ENCODE measurements around the gene NPAP1.
"Not testable (repeated sequence)": the region's sequence is repeated elsewhere in the genome, so short reads cannot be mapped to it uniquely, and the experiment has no call there.

The NPAP1 gene

DNA sequence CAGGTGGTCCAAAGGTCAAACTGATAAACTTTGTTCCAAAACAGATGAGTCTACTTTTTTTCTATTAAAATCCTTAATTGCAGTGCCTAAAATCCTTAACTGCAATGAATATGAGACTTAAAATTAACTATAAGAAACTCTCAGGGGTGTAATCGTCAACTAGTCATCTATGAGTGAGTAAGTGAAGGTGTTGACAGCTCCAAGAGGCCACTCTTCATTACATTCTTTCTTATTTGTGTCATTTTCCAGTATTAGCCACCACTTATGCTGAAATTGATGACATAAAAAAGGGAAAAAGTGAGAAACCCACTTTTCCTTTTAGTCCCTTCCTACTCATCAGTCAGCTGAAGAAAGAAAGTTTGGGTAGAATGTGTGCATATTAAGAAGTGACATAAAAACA, 12.6 kb upstream of the NPAP1 start:
- no peak for DNase-seq (ENCODE audit: low read depth, low spot score)
- H3K4me3 ChIP-seq (ENCODE audit: low read depth, low read length): no peak overlapping the region
- TF ChIP-seq, protein P1, sequence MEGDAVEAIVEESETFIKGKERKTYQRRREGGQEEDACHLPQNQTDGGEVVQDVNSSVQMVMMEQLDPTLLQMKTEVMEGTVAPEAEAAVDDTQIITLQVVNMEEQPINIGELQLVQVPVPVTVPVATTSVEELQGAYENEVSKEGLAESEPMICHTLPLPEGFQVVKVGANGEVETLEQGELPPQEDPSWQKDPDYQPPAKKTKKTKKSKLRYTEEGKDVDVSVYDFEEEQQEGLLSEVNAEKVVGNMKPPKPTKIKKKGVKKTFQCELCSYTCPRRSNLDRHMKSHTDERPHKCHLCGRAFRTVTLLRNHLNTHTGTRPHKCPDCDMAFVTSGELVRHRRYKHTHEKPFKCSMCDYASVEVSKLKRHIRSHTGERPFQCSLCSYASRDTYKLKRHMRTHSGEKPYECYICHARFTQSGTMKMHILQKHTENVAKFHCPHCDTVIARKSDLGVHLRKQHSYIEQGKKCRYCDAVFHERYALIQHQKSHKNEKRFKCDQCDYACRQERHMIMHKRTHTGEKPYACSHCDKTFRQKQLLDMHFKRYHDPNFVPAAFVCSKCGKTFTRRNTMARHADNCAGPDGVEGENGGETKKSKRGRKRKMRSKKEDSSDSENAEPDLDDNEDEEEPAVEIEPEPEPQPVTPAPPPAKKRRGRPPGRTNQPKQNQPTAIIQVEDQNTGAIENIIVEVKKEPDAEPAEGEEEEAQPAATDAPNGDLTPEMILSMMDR (IDR thresholded peaks at IDR 0.05; ENCODE audit: low read depth, low read length): no peak
- in situ Hi-C loops (cut with HindIII; ENCODE audit: low sequenced_read_pairs): no loop called here

DNA sequence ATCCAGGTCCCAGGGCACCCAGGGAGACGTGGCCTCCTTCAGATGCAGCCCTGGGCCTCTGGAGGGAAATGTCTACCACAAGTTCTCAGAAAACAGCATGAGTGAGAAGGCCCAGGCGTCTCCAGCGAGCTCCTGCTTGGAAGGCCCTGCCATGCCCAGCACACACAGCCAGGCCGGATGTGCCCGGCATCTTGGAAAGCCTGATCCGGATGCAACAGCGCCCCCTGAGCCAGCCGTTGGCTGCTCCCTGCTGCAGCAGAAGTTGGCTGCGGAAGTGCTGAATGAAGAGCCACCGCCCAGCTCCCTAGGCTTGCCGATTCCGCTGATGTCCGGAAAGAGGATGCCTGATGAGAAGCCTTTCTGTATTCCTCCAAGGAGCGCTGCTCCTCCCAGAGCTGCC, 856 bp downstream of the NPAP1 start:
- in situ Hi-C loops (cut with HindIII; ENCODE audit: low sequenced_read_pairs): no loop called here
- TF ChIP-seq, protein P1 (IDR thresholded peaks at IDR 0.05; ENCODE audit: low read depth, low read length): no peak

DNA sequence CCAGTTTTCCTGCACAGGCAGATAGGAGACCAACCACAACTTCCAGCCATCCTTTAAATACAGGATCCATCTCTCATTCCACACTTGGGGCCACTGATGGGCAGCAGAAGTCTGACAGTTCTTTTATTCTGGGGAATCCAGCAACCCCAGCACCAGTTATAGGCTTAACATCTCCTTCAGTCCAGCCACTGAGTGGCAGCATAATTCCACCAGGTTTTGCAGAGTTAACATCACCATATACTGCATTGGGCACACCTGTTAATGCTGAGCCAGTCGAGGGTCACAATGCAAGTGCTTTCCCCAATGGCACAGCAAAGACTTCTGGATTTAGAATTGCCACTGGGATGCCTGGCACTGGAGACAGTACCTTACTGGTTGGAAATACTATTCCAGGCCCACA, 2.9 kb downstream of the NPAP1 start:
- TF ChIP-seq, protein P1 (IDR thresholded peaks at IDR 0.05; ENCODE audit: low read depth, low read length): no peak

More for the DNA sequence above, 856 bp downstream of the NPAP1 start:
- no peak overlapping the region for H3K4me3 ChIP-seq (ENCODE audit: low read depth, low read length)
- DNase-seq (ENCODE audit: low read depth, low spot score): no peak

DNA sequence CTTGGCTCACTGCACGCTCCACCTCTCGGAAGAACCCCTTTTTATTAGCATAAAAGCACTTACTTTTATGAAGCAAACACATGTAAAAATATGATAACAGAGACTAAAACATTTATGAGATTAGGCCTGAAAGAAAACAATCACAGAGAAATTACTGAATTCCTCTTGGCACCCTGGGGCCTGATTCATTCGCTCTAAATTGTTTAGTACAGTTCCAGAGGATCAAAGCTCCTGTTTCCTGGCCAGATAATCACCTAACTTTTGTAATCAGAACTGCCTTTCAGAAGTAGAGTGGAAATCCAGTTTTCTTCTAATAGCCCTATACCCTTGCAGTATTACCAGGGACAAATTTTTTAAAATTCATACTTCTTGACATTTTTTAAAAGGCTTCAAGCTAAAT, 6.4 kb downstream of the NPAP1 start:
- in situ Hi-C loops (cut with HindIII; ENCODE audit: low sequenced_read_pairs): no loop called here
- H3K4me3 ChIP-seq (ENCODE audit: low read depth, low read length): no peak overlapping the region
- DNase-seq (ENCODE audit: low read depth, low spot score): no peak
- TF ChIP-seq, protein P1 (IDR thresholded peaks at IDR 0.05; ENCODE audit: low read depth, low read length): no peak

More for the DNA sequence above, 2.9 kb downstream of the NPAP1 start:
- no peak overlapping the region for H3K4me3 ChIP-seq (ENCODE audit: low read depth, low read length)
- in situ Hi-C loops (cut with HindIII; ENCODE audit: low sequenced_read_pairs): no loop called here
- no peak for DNase-seq (ENCODE audit: low read depth, low spot score)

DNA sequence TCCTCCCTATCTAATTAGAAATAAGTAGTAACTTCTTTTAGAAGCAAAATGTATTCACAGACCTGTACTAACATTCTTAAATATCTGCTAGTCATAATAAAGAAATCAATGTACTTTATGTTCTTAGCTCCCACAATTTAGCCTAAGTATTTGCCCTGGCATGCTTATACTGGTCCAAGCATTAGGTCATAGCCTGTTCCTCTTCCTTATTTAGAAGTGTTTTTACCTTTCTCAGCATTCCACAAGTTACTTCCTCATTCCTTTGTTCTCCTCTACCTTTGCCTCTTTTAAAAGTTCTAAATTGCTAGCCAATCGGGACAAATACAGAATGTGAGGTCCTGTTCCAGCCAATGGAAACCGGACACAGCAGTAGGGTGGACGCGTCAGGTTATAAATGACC, 7.3 kb downstream of the NPAP1 start:
- DNase-seq (ENCODE audit: low read depth, low spot score); H3K4me3 ChIP-seq (ENCODE audit: low read depth, low read length); in situ Hi-C loops (cut with HindIII; ENCODE audit: low sequenced_read_pairs): not testable (repeated sequence)

DNA sequence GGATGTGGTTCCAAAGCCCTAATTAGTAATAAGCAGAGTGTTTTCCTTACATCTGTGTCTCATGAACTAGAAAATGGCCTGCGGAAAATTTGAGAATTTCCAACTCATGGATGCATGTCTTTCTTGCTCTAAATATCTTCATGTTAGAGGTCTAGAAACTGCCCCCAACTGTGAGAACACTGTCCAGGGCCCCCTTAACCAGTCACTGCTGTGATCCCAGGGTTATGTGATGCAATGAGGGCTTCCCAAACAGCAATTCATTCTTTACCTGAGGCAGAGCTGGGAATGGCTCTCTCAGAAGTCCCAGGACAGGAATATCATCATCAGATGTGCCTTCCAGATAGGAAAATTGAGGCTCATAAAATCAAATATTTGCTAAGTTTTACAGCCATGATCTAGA, 8.2 kb downstream of the NPAP1 start:
- no peak for DNase-seq (ENCODE audit: low read depth, low spot score)
- TF ChIP-seq, protein P1 (IDR thresholded peaks at IDR 0.05; ENCODE audit: low read depth, low read length): no peak
- H3K4me3 ChIP-seq (ENCODE audit: low read depth, low read length): no peak overlapping the region
- in situ Hi-C loops (cut with HindIII; ENCODE audit: low sequenced_read_pairs): no loop called here

DNA sequence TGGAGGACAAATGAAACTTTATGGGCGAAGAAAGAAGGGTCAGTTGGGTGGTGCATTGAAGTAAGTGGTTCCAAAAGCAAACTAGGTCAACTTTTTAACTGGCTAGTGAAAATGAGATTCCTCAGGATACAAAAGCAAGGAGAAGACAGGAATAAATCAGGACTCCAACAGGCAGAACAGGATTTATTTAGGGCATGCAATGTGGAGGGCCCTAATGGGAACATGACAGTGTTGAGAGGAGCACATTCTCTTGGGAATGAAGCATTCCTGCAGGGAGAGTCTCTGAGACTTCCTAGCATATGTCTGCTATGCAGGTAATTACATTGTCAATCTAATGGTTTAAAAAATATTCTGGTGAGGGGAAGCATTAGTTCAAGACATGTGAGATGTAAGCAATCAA, 8.7 kb downstream of the NPAP1 start:
- no peak overlapping the region for H3K4me3 ChIP-seq (ENCODE audit: low read depth, low read length)
- in situ Hi-C loops (cut with HindIII; ENCODE audit: low sequenced_read_pairs): no loop called here
- DNase-seq (ENCODE audit: low read depth, low spot score): no peak
- TF ChIP-seq, protein P1 (IDR thresholded peaks at IDR 0.05; ENCODE audit: low read depth, low read length): no peak

Data from astrocyte of the spinal cord (primary cell).